Transverse colon (tissue), 4 donors: ENCODE results near the gene LCE7A.

ENCODE experiments used
- CTCF ChIP-seq, 5 experiments: fragments of 200-600 bp in 3 of 5; fragments of 450-650 bp in 2 of 5; sonication (generic) in 3 of 5; IDR thresholded peaks; 1 replicate in 2 of 5; 2 replicates in 3 of 5; pipeline ENCODE4 v1.5.1; 2016 to 2017; ENCODE audit warnings: antibody characterized with exemption in 5 of 5, inconsistent platforms in 3 of 5, mild to moderate bottlenecking in 2 of 5, moderate library complexity in 1 of 5
- POLR2A ChIP-seq: fragments of 450-650 bp; IDR thresholded peaks from one replicate; pipeline ENCODE4 v1.6.1; 2016; ENCODE audit warnings: antibody characterized with exemption, mild to moderate bottlenecking, moderate library complexity
- POLR2AphosphoS5 ChIP-seq, 3 donors: sonication (generic); formaldehyde crosslinking; IDR thresholded peaks; one replicate each; pipeline ENCODE4 v1.6.1; 2016; ENCODE audit warnings: antibody characterized with exemption in 3 of 3

GRCh38 chr1:152842556-152842955 lies 17.2 kb upstream of the LCE7A start, which contains the start of gene LCE6A:
- TF ChIP-seq CTCF (IDR thresholded peaks at IDR 0.05): no peak
- TF ChIP-seq POLR2AphosphoS5 (IDR thresholded peaks at IDR 0.05): no peak
- TF ChIP-seq POLR2A: no peak
